HepG2 (cell line): ENCODE measurements around the gene CENPE. TPM values are rescaled to one million over a fixed set of nuclear protein-coding genes. Genes with fewer than 3 reads are reported as not detected.

ENCODE experiments used
- BORCS8-MEF2B ChIP-seq: sonication (generic); formaldehyde crosslinking; IDR thresholded peaks from 2 replicates; pipeline ENCODE4 v1.8.0; 2022; ENCODE audit warnings: mild to moderate bottlenecking, missing genetic modification reagents
- ELF1 ChIP-seq: sonication (generic); formaldehyde crosslinking; IDR thresholded peaks from 2 replicates; pipeline ENCODE4 v1.4.0; 2020; ENCODE audit warnings: missing genetic modification reagents
- EP300 ChIP-seq, 3 experiments: sonication (generic) in 1 of 3; formaldehyde crosslinking in 1 of 3; IDR thresholded peaks; 2 replicates each; pipeline versions ENCODE4 v1.5.1 to v1.6.1; 2011 to 2020; ENCODE audit warnings: low read depth in 2 of 3, low read length in 2 of 3, borderline replicate concordance in 1 of 3, improper control_type of control experiment in 1 of 3, mild to moderate bottlenecking in 1 of 3, missing genetic modification reagents in 1 of 3, moderate library complexity in 1 of 3
- EZH2 ChIP-seq: conservative IDR thresholded peaks from 2 replicates; pipeline ENCODE4 v1.6.1; 2012; ENCODE audit warnings: mild to moderate bottlenecking, low read depth, low read length, moderate library complexity
- IRF9 ChIP-seq: sonication (generic); formaldehyde crosslinking; IDR thresholded peaks from 2 replicates; pipeline ENCODE4 v1.8.0; 2022; ENCODE audit warnings: missing genetic modification reagents, mild to moderate bottlenecking, borderline replicate concordance
- MAFF ChIP-seq: IDR thresholded peaks from 2 replicates; pipeline ENCODE4 v1.6.1; 2011; ENCODE audit warnings: low read depth, low read length, improper control_type of control experiment
- NFYB ChIP-seq: sonication (generic); formaldehyde crosslinking; IDR thresholded peaks from 2 replicates; pipeline ENCODE4 v1.4.0; 2020; ENCODE audit warnings: missing genetic modification reagents
- NKX3-1 ChIP-seq: sonication (generic); formaldehyde crosslinking; IDR thresholded peaks from 2 replicates; pipeline ENCODE4 v1.5.0; 2020; ENCODE audit warnings: missing genetic modification reagents
- NONO ChIP-seq, 2 experiments: fragments of 450-650 bp in 1 of 2; sonication (generic) in 1 of 2; formaldehyde crosslinking in 1 of 2; IDR thresholded peaks in 1 of 2; conservative IDR thresholded peaks in 1 of 2; 2 replicates each; pipeline versions ENCODE4 v1.6.1 to v1.8.0; 2017 to 2022; ENCODE audit warnings: mild to moderate bottlenecking in 1 of 2, missing genetic modification reagents in 1 of 2, moderate library complexity in 1 of 2
- RAD21 ChIP-seq: fragments of 450-650 bp; formaldehyde crosslinking; IDR thresholded peaks from 2 replicates; pipeline ENCODE4 v1.5.0; 2020; ENCODE audit warnings: mild to moderate bottlenecking
- RBAK ChIP-seq: sonication (generic); formaldehyde crosslinking; IDR thresholded peaks from 2 replicates; pipeline ENCODE4 v1.5.1; 2020; ENCODE audit warnings: mild to moderate bottlenecking, missing genetic modification reagents
- SOX13 ChIP-seq, 3 experiments: fragments of 450-650 bp in 1 of 3; sonication (generic) in 1 of 3; formaldehyde crosslinking in 1 of 3; IDR thresholded peaks in 2 of 3; conservative IDR thresholded peaks in 1 of 3; 2 replicates each; pipeline versions ENCODE4 v1.5.0 to v1.6.1; 2016 to 2020; ENCODE audit warnings: antibody characterized with exemption in 1 of 3, mild to moderate bottlenecking in 1 of 3, missing compliant biosample characterization in 1 of 3, missing genetic modification reagents in 1 of 3, moderate library complexity in 1 of 3
- TEAD2 ChIP-seq: sonication (generic); formaldehyde crosslinking; IDR thresholded peaks from 2 replicates; pipeline ENCODE4 v1.9.0; 2021; ENCODE audit warnings: missing genetic modification reagents
- ZNF513 ChIP-seq: sonication (generic); formaldehyde crosslinking; conservative IDR thresholded peaks from 2 replicates; pipeline ENCODE4 v1.5.0; 2020; ENCODE audit warnings: missing genetic modification reagents
- ZNF792 ChIP-seq: IDR thresholded peaks from 2 replicates; pipeline ENCODE4 v1.6.1; 2016
- ZNF800 ChIP-seq: sonication (generic); formaldehyde crosslinking; IDR thresholded peaks from 2 replicates; pipeline ENCODE4 v1.4.0; 2020; ENCODE audit warnings: missing genetic modification reagents
- polyA plus RNA-seq, 8 experiments: library from polyadenylated mRNA; depleted of rRNA in 3 of 8; stranded (reverse) in 7 of 8; unstranded in 1 of 8; fragments of >200 nt; fragmentation: Illumina TruSeq in 4 of 8; extraction: Trizol in 4 of 8; gene quantifications; 2 replicates each; pipeline versions ENCODE4 v1.2.1 to v1.2.3, GENCODE V29; 2011 to 2016; ENCODE audit warnings: low read depth in 4 of 8, missing spikeins in 1 of 8, mixed read lengths in 1 of 8; ENCODE audit not compliant: insufficient read depth in 1 of 8
- total RNA-seq, 5 experiments: library from RNA; depleted of rRNA; stranded (reverse); fragments of >200 nt; fragmentation: Illumina TruSeq; extraction: Trizol; gene quantifications; 2 replicates each; pipeline ENCODE4 v1.2.3, GENCODE V29; 2016; ENCODE audit warnings: low read depth in 1 of 5
- TF ChIP-seq, protein P1 (sequence below): sonication (generic); formaldehyde crosslinking; conservative IDR thresholded peaks from 2 replicates; pipeline ENCODE4 v1.4.0; 2020; ENCODE audit warnings: missing genetic modification reagents
- TF ChIP-seq, protein P2 (sequence below): sonication (generic); formaldehyde crosslinking; IDR thresholded peaks from 2 replicates; pipeline ENCODE4 v1.5.1; 2020; ENCODE audit warnings: missing genetic modification reagents, mild to moderate bottlenecking, borderline replicate concordance

CENPE gene
- total and polyA plus RNA-seq, 2 of the 13 experiments (the other 11 are each of a cell fraction or from before 2014, with no cell fraction given): 2.1 to 19.8 TPM

DNA sequence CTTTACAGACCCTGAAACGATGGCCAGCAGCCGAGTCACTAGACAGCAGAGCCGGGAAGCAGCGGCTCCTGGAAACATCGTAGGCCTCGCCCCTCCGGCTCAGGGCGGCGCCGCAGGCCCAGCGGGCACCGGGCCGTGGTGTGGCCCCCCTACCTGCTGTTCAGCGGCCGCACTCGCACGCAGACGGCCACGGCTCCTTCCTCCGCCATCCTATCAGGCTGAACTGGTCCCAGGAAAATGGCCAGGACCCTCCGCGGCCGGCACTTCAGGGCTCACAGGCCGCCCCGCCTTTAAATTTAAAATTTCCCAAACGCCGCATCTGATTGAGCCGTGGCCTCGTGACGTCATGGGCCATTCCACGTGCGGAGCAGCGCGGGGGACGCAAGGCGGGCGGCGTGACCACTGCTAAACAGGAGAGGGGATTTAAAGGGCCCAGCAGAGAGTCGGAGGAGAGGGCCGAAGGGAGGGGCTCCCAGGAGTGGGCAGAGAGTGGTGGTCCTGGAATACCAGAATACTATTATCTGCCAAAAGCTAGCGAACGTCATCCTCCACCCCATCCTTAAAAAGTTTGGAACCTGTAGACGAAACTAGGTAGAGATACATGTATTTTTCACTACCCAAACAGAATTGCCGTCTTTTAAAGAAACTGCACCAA, at the start of gene CENPE (continued):
- TF ChIP-seq ELF1: peak; percentile 44; the same call in 1 of the 2 replicates
- no peak; the same call in 1 of the 2 replicates for TF ChIP-seq IRF9 (CRISPR knock-in tag)
- no peak for TF ChIP-seq RAD21 (CRISPR knock-in tag)
- TF ChIP-seq EZH2: no peak
- TF ChIP-seq MAFF: no peak
- TF ChIP-seq BORCS8-MEF2B (CRISPR knock-in tag): peak; percentile 86
- TF ChIP-seq NFYB (CRISPR knock-in tag): peak; percentile 85
- TF ChIP-seq, protein P1, sequence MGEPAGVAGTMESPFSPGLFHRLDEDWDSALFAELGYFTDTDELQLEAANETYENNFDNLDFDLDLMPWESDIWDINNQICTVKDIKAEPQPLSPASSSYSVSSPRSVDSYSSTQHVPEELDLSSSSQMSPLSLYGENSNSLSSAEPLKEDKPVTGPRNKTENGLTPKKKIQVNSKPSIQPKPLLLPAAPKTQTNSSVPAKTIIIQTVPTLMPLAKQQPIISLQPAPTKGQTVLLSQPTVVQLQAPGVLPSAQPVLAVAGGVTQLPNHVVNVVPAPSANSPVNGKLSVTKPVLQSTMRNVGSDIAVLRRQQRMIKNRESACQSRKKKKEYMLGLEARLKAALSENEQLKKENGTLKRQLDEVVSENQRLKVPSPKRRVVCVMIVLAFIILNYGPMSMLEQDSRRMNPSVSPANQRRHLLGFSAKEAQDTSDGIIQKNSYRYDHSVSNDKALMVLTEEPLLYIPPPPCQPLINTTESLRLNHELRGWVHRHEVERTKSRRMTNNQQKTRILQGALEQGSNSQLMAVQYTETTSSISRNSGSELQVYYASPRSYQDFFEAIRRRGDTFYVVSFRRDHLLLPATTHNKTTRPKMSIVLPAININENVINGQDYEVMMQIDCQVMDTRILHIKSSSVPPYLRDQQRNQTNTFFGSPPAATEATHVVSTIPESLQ: no peak
- no peak; the same call in 1 of the 2 replicates for TF ChIP-seq ZNF792 (CRISPR knock-in tag)
- TF ChIP-seq ZNF800 (CRISPR knock-in tag): no peak
- TF ChIP-seq, protein P2, sequence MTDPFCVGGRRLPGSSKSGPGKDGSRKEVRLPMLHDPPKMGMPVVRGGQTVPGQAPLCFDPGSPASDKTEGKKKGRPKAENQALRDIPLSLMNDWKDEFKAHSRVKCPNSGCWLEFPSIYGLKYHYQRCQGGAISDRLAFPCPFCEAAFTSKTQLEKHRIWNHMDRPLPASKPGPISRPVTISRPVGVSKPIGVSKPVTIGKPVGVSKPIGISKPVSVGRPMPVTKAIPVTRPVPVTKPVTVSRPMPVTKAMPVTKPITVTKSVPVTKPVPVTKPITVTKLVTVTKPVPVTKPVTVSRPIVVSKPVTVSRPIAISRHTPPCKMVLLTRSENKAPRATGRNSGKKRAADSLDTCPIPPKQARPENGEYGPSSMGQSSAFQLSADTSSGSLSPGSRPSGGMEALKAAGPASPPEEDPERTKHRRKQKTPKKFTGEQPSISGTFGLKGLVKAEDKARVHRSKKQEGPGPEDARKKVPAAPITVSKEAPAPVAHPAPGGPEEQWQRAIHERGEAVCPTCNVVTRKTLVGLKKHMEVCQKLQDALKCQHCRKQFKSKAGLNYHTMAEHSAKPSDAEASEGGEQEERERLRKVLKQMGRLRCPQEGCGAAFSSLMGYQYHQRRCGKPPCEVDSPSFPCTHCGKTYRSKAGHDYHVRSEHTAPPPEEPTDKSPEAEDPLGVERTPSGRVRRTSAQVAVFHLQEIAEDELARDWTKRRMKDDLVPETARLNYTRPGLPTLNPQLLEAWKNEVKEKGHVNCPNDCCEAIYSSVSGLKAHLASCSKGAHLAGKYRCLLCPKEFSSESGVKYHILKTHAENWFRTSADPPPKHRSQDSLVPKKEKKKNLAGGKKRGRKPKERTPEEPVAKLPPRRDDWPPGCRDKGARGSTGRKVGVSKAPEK: no peak
- no peak for TF ChIP-seq SOX13 (IDR thresholded peaks at IDR 0.05)
- TF ChIP-seq SOX13 (CRISPR knock-in tag; conservative IDR thresholded peaks at IDR 0.05 in 1 of 2, IDR thresholded peaks at IDR 0.05 in 1 of 2): no peak
- no peak for TF ChIP-seq NONO (IDR thresholded peaks at IDR 0.05)
- TF ChIP-seq NONO (CRISPR knock-in tag; conservative IDR thresholded peaks at IDR 0.05): 0 out of 2 replicates have a peak, but pooled peaks have one; percentile 43
- no peak for TF ChIP-seq EP300 (IDR thresholded peaks at IDR 0.05; ENCODE audit: low read depth in 2 of 2, low read length in 2 of 2)
- no peak for TF ChIP-seq EP300 (CRISPR knock-in tag; IDR thresholded peaks at IDR 0.05; ENCODE audit: borderline replicate concordance)
- TF ChIP-seq NKX3-1: peak; percentile 50; the same call in 1 of the 2 replicates
- no peak for TF ChIP-seq RBAK (CRISPR knock-in tag)
- no peak for TF ChIP-seq ZNF513
- TF ChIP-seq TEAD2 (CRISPR knock-in tag): no peak
